GM18870 (cell line): ENCODE data around the gene SEMA7A.

Source experiments
- ATAC-seq: cut with Tn5 transposase; IDR thresholded peaks from one replicate; pipeline ENCODE4 v1.9.1; 2021; ENCODE audit warnings: moderate library complexity; ENCODE audit not compliant: unreplicated experiment

SEMA7A gene

DNA sequence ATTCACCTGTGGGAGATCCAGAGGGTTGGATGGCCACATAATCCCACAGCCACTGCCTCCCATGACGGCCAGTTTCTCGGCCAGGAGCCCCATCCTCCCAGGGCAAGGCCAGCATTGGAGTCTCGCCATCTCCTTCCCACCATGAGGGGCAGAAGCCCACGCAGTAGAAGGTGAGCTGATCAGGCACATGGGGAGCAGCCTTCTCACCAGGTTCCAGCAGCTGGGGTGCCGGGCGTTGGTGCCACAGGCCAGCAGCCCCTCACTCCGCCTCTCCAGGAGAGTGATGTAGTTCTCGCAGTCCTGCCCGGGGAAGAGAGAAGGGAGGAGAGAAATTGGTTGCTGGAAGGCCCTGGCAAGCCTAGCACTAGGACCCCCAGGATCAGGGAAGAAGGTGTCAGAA, 16.1 kb downstream of the SEMA7A start:
- no peak for ATAC-seq

DNA sequence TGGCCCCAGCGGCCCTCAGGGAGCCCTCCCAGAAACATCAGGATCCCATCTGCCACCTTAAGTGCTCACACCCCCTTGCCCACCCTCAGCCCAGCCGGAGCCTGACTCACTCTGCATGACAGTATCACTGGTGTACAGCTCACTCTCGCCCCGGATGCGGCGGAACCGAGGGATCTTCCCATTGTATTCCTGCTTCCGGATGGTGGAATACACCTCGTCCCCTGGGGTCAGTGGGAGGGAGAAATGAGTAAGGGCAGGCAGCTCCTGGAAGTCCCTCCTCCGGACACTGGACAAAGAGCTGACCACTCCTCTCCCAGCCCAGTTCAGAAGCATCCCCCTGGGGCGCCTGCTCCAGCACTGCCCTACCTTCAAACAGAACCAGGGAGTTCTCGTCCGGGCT, 16.5 kb downstream of the SEMA7A start:
- ATAC-seq: no peak

GRCh38 chr15:74415966-74416916, 17.5 kb downstream of the SEMA7A start:
- ATAC-seq: no peak

DNA sequence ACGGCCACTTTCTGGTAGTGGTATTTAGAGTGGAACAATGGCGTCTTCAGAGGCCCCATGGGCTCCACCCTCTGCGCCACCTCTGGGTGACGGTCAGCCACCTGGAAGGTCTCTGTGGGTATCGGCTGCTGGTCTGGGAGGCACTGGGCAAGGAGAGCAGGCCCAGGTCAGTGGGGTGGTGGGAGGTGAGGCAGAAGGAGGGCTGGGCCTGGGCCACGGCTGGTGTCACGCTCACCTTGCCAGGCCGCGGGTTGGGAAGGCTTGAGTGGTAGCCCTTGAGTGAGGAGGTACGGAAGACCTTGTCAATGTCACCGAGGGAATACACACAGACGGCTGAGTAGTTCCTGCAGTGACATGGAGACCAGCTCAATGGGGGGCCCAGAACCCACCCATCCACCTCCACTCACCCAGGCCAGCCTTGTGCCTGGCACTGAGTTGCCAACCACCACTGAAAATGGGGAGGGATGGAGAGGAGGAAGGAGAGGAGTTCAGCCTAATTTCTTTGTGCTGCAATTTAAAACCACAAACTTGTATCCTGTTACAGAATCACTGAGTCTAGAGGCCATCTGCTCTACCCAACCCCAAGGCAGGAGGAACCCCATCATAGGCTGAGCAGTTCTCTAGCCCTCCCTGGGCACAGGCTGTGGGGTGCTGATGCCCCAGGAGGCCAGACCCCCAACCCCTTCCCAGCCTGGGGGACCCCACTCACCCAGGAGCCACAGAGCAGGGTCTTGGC, 19.0 kb downstream of the SEMA7A start:
- no peak for ATAC-seq

DNA sequence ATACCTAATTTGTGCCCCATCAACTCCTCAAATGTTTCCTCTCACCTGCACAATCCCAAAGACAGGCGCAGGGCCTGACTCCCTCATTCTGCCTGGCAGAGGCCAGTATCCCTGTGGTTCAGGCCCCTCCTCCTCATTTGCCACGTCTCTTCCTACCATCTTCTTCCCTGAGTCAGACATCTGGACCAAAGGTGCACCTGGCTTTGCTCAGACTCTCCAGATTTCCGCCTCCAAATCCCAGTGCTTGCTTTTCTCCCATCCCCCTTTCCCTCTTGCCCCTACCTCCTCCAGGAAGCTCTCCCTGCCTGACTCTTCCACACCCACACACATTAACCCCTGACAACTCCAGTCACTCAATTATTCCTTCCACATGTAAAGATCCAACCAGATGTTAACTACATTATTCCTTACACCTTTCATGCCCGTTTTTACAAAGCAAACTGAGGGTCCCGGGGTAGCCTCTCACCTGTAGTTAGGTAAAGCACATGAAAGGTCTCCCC, 19.6 kb downstream of the SEMA7A start:
- ATAC-seq: no peak

- ATAC-seq: no peak
These were observed 20.2 kb downstream of the SEMA7A start for GRCh38 chr15:74413350-74414080.

GRCh38 chr15:74412159-74412558, 21.6 kb downstream of the SEMA7A start:
- ATAC-seq: no peak

- ATAC-seq: no peak
These were observed 22.1 kb downstream of the SEMA7A start for GRCh38 chr15:74411686-74412085.

DNA sequence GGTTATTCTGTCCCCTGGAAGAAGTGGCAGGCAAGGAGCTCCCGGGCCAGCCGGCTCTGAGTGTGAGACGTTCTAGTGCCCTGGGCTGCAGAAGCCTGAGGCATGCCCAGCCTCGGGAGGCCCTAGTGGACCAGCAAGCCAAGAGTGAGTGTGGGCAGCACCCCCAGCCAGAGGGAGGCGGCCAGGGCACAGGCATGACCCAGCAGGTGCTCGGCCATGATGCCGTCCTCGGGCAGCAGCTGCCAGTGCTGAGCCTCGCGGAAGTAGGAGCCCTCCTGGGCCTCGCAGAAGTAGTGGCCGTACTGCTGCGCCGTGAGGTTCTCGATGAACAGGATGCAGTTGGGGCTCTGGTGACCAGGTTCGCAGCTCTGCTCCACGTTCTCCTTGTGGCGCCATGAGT, 23.3 kb downstream of the SEMA7A start:
- no peak for ATAC-seq

GRCh38 chr15:74409225-74409624, 24.5 kb downstream of the SEMA7A start:
- ATAC-seq: no peak

DNA sequence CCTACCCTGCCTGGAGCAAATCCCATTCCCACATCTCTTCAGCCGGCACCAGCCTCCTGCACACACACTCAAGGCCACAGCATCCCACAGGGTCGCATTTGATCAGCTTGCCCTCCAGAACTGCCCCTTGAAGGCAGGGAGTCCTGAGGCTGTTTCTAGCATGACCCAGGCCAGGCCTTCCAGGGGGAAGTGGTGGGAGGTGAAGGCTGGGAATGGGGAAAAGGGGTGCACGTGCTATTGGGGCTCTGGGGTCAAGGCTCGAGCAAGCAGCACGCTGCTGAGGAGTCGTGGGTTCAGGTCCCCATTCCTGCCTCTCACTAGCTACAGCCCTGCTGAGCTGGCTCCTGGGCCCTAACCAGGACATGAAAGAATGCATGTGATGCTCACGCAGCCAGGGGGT, 24.9 kb downstream of the SEMA7A start:
- no peak for ATAC-seq

- ATAC-seq: no peak
These were observed 25.4 kb downstream of the SEMA7A start for GRCh38 chr15:74408385-74408784.

DNA sequence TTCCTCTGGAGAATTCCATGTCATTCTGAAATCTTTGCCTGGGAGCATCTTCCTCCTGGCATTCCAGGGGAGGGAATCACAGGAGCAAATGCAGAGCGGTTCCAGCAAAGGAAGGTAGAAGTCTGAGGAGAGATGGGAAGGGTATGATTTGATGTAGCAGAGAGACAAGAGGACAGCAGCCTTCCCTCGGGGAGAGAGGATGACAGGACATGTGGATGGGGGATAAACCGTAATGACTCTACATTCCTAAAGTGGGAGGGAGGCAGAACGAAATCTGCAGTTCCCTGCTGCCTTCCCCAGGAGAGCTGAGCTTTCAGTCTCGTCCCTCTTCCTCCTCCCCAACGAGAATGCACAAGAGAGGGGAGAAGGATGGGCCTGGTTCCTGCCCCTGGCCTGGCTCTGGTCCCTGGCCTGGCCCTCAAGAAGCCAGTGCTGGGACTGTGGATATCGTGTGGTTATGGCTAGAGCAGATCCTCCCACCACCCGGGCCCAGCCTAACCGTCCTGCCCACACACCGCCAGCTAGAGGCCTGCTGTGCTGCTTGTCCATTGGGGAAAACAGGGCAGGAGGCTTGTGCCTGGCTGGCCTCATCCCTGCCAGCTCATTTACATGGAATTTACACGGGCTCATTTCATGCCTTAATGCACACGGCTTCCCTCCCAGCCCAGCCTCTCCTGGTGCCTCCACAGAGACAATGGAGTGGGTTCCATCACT, 26.6 kb downstream of the SEMA7A start:
- no peak for ATAC-seq

GRCh38 chr15:74406517-74406916, 27.2 kb downstream of the SEMA7A start:
- ATAC-seq: no peak

- ATAC-seq: no peak
These were observed 27.9 kb downstream of the SEMA7A start for GRCh38 chr15:74405823-74406222.

- ATAC-seq: no peak
These were observed 29.7 kb downstream of the SEMA7A start for GRCh38 chr15:74403991-74404563.

- ATAC-seq: no peak
These were observed 30.2 kb downstream of the SEMA7A start for GRCh38 chr15:74403588-74403919.

- no peak for ATAC-seq
These were observed 30.7 kb downstream of the SEMA7A start for GRCh38 chr15:74402873-74403587.

- ATAC-seq: no peak
These were observed 31.4 kb downstream of the SEMA7A start for GRCh38 chr15:74402337-74402841.
